ENCODE measurements around the gene GRB10. TPM values are rescaled to one million over a fixed set of nuclear protein-coding genes. Genes with fewer than 3 reads are reported as not detected.

The GRB10 gene
- total RNA-seq, 1 donor from 2014 or later, result 58.6 TPM

DNA sequence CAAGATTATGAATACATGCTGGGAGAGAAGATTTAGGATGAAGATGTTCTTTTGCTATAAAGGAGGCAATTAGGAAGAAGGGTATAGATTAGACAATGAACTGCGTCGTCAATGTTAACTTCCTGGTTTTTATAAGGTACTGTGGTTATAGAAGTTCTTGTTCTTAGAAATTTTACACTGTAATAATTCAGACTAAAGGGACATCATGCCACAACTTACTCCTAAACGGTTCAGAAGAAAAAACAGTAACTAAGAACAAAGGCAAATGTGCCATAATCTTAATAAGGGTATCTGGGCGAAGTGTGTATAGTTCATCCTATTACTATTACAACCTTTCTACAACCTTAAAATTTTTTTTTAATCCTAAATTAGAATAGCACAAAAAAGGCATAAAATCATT, 186.2 kb downstream of the GRB10 start:
- Histone ChIP-seq H3K27me3 (no peaks in the 10 kb centered on the region), H3K4me1 (no peaks in the 10 kb centered on the region), H3K9me3 (no peaks in the 10 kb centered on the region), H3K27ac (no peak overlapping the region), H3K36me3 (peaks cover 25% of the 10 kb centered on the region), H3K4me3 (no peak overlapping the region)
- no peak for ATAC-seq
- intact Hi-C loops (cut with DNase I), result no loop called here
- DNase-seq, result no peak
- TF ChIP-seq, protein P1, sequence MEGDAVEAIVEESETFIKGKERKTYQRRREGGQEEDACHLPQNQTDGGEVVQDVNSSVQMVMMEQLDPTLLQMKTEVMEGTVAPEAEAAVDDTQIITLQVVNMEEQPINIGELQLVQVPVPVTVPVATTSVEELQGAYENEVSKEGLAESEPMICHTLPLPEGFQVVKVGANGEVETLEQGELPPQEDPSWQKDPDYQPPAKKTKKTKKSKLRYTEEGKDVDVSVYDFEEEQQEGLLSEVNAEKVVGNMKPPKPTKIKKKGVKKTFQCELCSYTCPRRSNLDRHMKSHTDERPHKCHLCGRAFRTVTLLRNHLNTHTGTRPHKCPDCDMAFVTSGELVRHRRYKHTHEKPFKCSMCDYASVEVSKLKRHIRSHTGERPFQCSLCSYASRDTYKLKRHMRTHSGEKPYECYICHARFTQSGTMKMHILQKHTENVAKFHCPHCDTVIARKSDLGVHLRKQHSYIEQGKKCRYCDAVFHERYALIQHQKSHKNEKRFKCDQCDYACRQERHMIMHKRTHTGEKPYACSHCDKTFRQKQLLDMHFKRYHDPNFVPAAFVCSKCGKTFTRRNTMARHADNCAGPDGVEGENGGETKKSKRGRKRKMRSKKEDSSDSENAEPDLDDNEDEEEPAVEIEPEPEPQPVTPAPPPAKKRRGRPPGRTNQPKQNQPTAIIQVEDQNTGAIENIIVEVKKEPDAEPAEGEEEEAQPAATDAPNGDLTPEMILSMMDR (IDR thresholded peaks at IDR 0.05), result no peak

DNA sequence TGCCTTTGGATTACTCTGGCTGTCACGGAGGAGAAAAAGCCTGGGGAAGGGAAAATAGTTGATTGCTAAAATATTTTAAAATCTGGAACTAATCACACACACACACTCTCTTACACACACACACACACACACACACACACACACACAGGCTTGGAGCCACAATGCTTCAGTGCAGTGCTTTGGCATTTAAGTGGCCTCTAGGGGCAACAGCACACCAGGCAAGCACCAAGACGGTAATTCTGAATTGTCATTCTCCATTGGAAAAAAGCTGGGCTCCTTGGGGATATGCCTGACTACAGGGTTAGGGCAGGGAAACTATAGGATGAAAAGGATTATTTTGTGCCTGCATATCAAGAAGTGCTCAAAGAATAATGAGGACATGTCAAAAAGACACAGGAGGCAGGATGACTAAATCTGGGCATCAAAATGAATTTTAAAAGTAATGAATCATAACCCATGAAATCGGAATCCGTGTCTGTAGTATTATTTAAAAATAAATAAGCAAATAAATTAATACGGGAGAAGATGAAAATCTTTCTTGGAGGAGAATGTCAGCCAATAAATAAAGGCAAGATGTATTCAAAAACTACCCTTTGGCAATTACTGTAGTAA, 187.1 kb downstream of the GRB10 start:
- Histone ChIP-seq H3K27ac (no peak overlapping the region), H3K4me1 (no peaks in the 10 kb centered on the region), H3K9me3 (no peaks in the 10 kb centered on the region), H3K4me3 (no peak overlapping the region), H3K36me3 (peaks cover 21% of the 10 kb centered on the region), H3K27me3 (no peaks in the 10 kb centered on the region)
- DNase-seq, result no peak
- intact Hi-C loops (cut with DNase I), result no loop called here
- TF ChIP-seq, protein P1 (IDR thresholded peaks at IDR 0.05), result no peak
- ATAC-seq, result peak; percentile 55

DNA sequence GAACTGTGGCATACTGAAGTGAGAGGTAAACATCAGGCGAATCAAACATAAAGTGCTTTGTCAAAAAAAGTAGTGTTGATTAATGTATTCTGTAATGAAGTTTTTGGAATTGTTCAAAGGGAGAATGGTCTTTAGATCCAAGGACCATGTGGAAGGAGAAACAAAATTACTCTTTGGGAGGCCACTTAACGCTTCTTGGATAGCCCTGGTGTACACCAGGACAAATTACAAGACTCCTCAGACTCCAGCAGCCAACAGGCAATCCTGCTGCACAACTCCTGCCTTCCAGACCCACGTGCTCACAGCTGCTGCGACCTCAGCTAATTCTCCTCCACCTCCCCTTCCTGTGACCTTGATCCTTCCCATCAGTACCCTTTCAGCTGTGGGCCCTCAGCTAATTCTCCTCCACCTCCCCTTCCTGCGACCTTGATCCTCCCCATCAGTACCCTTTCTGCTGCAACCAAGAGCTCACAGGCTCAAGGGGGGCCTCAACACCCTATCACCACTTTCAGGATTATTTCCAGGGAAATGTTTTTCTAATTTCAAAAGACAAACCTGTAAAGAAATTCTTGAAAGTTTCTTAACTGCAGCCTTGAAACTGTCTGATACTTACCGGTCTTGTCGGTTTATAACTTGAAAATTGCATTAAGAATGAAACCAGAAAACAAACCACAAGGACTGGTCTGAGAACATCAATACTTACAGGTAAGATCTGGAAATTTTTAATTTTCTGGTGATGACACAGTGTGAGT, 187.8 kb downstream of the GRB10 start:
- no peaks in the 10 kb centered on the region for H3K9me3 ChIP-seq
- DNase-seq (no peak), ATAC-seq (no peak)
- no peak overlapping the region for H3K4me3 ChIP-seq
- no peaks in the 10 kb centered on the region for H3K4me1 ChIP-seq
- TF ChIP-seq, protein P1 (IDR thresholded peaks at IDR 0.05), result no peak
- peaks cover 21% of the 10 kb centered on the region for H3K36me3 ChIP-seq
- intact Hi-C loops (cut with DNase I), result no loop called here
- no peaks in the 10 kb centered on the region for H3K27me3 ChIP-seq
- no peak overlapping the region for H3K27ac ChIP-seq

DNA sequence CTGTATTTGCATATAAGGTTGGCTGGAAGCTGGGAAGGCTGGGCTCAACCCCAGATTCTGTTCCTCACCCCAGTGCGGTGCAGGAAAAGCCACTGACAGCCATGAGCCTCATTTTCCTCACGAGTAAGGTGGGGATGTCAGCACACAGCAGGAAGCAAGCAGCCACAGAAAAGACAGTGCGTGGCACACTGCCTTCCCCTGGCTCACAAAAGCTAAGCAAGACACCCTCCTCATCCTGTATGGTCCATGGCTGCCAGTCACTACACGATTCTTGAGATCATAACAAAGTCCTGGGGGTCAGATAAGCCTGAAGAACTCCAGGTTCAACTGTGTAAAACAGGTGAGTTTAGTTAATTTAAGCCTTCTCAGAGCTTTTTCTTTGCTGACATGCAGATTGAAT, 188.6 kb downstream of the GRB10 start:
- Histone ChIP-seq H3K36me3 (peaks cover 21% of the 10 kb centered on the region), H3K27me3 (no peaks in the 10 kb centered on the region), H3K4me3 (no peak overlapping the region), H3K4me1 (no peaks in the 10 kb centered on the region), H3K27ac (no peak overlapping the region), H3K9me3 (no peaks in the 10 kb centered on the region)
- TF ChIP-seq, protein P1 (IDR thresholded peaks at IDR 0.05), result no peak
- intact Hi-C loops (cut with DNase I), result no loop called here
- DNase-seq, result no peak
- no peak for ATAC-seq

DNA sequence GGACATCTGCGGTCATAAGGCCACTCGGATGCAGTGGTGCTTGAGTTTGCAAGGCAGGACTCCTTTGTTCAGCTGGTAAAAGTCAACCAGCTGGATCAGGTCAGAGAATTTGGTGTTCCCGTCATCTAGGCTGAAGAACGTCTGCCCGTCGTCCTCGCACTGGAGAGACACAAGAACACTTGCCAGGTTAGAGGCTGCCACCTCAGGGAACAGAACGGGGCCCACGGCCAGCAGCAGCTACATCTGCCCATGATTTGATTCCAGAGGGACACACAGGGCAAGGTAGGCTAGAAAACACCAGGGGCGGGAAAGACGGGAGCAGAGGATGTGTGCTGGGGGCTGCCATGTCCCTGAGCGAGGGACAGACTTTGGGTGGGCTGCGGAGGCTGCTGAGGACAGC, 189.8 kb downstream of the GRB10 start:
- DNase-seq, result no peak
- H3K9me3 ChIP-seq, result no peaks in the 10 kb centered on the region
- peaks cover 21% of the 10 kb centered on the region for H3K36me3 ChIP-seq
- H3K4me3 ChIP-seq, result no peak overlapping the region
- H3K4me1 ChIP-seq, result no peaks in the 10 kb centered on the region
- no peak overlapping the region for H3K27ac ChIP-seq
- intact Hi-C loops (cut with DNase I), result no loop called here
- no peaks in the 10 kb centered on the region for H3K27me3 ChIP-seq
- ATAC-seq, result no peak
- TF ChIP-seq, protein P1 (IDR thresholded peaks at IDR 0.05), result no peak

Data from upper lobe of right lung (tissue), 1 donor.